MG63 (cell line): ENCODE results near the gene RNF114. TPM values are rescaled to one million over a fixed set of nuclear protein-coding genes. Genes with fewer than 3 reads are reported as not detected.

Experiments
- DNase-seq: peaks from one replicate; pipeline ENCODE4 v3.0.0-alpha.2; 2020
- H3K27me3 ChIP-seq: fragments of 250-450 bp; sonication (Bioruptor Pico); 2 replicates; pipeline ENCODE4 v1.5.1; 2020; ENCODE audit warnings: mild to moderate bottlenecking, moderate library complexity
- H3K36me3 ChIP-seq: fragments of 250-450 bp; sonication (Bioruptor Pico); 2 replicates; pipeline ENCODE4 v1.5.1; 2020; ENCODE audit warnings: mild to moderate bottlenecking, moderate library complexity
- H3K4me3 ChIP-seq: fragments of 250-450 bp; sonication (Bioruptor Pico); 2 replicates; pipeline ENCODE4 v1.5.1; 2020; ENCODE audit warnings: mild to moderate bottlenecking, moderate library complexity
- H3K9me3 ChIP-seq: fragments of 250-450 bp; sonication (Bioruptor Pico); 2 replicates; pipeline ENCODE4 v1.5.1; 2020; ENCODE audit warnings: mild to moderate bottlenecking, moderate library complexity
- total RNA-seq: library from RNA; depleted of rRNA; stranded (reverse); fragments of >200 nt; shearing (Covaris generic); gene quantifications from 2 replicates; pipeline ENCODE4 v1.2.3, GENCODE V29; 2014; ENCODE audit warnings: low replicate concordance; rRNA removed

The RNF114 gene, protein sequence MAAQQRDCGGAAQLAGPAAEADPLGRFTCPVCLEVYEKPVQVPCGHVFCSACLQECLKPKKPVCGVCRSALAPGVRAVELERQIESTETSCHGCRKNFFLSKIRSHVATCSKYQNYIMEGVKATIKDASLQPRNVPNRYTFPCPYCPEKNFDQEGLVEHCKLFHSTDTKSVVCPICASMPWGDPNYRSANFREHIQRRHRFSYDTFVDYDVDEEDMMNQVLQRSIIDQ
- total RNA-seq, result 86.6 and 89.6 TPM in 2 replicates

DNA sequence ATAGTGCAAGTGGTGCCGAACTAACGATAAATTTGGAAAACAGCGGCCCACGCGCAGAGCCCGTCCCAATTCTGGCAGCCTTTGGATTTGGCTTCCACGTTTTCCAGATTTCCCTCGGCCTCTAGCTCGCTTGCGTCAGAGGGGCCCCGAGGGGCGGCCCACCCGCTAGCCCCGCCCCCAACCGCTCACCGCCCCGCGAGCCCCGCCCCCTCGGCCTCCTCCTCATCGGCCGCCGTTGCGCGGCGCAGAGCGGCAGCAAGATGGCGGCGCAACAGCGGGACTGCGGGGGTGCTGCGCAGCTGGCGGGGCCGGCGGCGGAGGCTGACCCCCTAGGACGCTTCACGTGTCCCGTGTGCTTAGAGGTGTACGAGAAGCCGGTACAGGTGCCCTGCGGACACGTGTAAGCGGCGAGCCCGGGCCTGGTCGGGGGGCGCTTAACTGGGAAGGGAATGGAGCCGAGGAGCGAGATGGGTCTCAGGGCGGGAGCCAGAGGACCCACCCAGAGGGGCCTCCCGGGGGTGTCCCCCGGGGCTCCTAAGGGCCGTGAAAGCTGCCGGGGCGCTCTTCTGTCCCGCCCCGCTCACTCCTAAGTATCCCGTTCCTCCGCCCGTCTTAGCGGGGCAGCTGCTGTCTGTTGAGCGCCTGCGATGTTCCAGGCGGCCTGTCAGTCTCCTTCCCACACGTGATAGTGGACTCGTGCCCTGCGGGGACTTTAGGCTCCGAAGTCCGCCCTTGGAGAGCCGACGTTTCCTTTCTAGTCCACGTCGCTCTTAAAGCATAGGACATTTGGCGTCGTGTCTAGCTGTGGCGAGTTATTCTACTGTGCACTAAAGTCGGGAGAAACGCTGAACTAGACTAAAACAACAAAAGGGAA is at the start of gene RNF114:
RNF114 (plus strand) TSS at position 245 of the 874 bp plus-strand sequence; CDS start at position 261, 16 bp downstream.
- no peaks in the 10 kb centered on the region for H3K27me3 ChIP-seq

DNA sequence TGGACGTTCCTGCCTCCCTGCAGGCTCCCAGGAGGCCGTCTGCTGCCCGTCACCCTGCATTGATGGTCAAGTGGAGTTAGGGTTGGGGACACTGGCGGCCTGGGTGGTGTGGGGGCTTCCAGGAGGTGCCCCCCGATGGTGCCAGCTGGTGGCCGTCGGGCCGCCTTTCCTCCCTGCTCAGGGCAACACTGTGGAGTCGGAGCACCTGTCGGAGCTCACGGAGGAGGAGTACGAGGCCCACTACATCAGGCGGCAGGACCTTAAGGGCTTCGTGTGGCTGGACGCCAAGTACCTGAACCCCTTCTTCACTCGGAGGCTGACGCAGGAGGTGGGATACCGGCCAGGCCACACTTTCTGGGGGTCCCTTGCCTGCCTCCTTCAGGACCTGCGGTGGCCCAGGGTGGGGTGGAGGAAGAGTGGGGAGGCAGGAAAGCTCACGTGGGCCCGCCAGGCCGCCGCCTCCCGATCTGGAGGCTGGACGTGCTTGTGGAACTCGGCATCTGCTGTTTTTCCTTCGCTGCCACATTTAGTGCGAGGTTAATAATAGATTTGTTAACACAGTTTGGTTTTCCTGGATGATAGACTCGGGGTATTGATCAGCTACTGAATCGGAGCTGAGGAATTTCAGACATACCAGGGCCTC is 49.5 kb upstream of the RNF114 start:
- no peak for DNase-seq
- Histone ChIP-seq H3K36me3 (peaks cover 41% of the 10 kb centered on the region), H3K9me3 (no peaks in the 10 kb centered on the region), H3K4me3 (no peak overlapping the region), H3K27me3 (no peaks in the 10 kb centered on the region)

More for the DNA sequence above, at the start of gene RNF114:
- Histone ChIP-seq H3K4me3 (peak within 1 kb of the TSS; percentile 99), H3K36me3 (peaks cover 40% of the 10 kb centered on the region), H3K9me3 (no peaks in the 10 kb centered on the region)
- DNase-seq, result peak; percentile 89

DNA sequence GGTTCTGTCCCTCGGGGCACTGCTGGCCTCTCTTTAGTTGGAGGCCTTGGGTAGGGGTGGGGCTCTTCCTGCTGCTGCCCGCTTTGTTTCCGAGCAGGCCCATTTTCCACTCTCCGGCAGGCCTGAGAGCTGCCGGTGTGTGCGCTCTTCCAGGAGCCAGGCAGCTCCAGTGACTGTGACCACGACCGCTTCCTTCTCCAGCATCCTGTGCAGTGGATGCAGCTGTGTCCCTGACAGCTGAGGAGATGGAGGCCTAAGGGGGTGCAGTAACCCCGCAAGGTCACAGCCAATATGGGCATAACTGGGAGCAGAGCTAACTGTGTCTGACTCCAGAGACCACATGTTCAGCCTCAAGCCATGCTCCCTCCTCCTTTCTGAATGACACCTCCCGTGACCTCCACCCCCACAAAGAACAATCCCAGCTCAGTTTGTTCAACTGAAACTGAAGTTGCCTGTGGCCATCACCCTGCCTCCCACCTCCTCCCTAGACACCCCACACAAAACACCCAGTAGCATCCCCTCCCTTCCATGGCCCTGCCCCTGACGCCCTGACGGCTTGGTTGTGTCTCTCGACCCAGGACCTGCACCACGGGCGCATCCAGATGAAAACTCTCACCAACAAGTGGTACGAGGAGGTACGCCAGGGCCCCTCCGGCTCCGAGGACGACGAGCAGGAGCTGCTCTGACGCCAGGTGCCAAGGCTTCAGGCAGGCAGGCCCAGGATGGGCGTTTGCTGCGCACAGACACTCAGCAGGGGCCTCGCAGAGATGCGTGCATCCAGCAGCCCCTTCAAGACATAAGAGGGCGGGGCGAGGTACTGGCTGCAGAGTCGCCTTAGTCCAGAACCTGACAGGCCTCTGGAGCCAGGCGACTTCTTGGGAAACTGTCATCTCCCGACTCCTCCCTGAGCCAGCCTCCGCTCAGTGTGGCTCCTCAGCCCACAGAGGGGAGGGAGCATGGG is 48.7 kb upstream of the RNF114 start:
- peaks cover 41% of the 10 kb centered on the region for H3K36me3 ChIP-seq
- DNase-seq, result no peak
- no peaks in the 10 kb centered on the region for H3K9me3 ChIP-seq
- no peak overlapping the region for H3K4me3 ChIP-seq
- no peaks in the 10 kb centered on the region for H3K27me3 ChIP-seq

DNA sequence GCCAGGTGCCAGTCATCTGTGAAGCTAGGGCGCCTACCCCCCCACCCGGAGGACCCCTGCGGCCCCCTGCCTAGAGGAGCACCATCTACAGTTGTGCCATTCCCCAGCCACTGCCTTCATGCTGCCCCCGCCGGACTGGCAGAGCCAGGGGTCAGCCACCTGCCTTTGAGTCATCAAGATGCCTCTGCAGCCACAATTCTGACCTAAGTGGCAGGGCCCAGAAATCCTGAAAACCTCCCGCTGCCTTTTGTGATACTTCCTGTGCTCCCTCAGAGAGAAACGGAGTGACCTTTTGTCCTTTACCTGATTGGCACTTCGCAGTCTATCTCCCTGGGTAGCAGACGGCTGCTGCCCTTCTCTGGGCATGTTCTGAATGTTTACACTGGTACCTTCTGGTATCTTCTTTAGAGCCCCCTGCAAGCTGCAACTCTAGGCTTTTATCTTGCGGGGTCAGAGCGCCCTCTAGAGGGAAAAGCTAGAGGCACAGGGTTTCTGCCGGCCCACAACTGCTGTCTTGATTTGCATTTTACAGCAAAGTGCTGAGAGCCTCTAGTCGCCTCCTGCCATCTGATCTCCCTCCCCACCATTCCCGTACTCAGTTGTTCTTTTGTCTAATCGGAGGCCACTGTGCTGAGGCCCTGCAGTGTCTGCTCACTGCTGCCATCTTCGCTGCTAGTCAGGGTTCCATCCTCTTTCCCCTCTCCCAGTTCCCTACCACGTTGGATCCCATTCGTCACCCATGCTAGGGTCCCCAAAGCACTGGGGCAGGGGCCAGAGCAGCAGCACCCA is 47.8 kb upstream of the RNF114 start:
- no peaks in the 10 kb centered on the region for H3K9me3 ChIP-seq
- no peak for DNase-seq
- H3K27me3 ChIP-seq, result no peaks in the 10 kb centered on the region
- no peak overlapping the region for H3K4me3 ChIP-seq
- peaks cover 36% of the 10 kb centered on the region for H3K36me3 ChIP-seq

DNA sequence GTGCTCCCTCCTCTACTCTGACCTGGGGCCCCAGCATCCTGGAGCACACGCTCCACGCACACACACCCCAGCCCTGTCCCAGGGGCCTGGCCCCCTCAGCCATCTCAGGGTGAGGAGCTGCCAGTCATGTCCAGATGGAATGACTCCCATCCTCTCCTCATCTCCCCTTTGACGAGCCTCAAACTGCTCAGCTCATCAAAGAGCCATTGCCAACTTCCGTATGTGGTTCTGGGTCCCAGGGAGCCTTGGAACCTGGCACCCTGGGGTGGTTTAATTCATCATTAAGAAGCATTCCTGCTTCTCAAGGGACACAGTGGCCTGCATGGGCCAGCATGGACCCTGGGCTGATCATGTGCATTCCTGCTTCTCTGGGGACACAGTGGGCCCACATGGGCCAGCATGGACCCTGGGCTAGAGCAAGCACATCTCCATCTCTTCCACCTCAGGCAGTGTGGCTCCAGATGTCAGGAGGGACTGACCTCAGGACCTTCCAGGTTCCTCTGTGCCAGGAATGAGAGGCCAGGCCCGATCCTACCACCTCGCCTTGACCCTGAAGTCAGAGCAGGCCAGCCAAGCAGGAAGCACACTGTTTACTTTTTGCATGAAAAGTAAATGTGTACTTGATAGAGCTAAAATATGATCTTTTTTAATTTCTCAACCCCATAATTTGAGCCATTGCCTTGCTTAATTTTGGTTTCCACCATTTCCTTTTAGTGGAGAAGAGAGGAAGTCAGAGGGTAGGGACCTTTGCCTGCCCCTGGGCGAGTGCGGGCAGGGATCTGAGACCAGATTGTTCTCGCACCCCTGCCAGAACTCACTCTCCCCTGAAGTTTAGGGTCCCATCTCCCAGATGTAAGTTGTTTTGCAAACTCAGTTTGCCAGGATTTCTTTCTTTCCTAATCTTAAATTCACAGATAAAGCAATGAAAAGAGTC is 46.9 kb upstream of the RNF114 start:
- no peaks in the 10 kb centered on the region for H3K9me3 ChIP-seq
- no peaks in the 10 kb centered on the region for H3K27me3 ChIP-seq
- H3K36me3 ChIP-seq, result peaks cover 30% of the 10 kb centered on the region
- DNase-seq, result no peak
- no peak overlapping the region for H3K4me3 ChIP-seq

DNA sequence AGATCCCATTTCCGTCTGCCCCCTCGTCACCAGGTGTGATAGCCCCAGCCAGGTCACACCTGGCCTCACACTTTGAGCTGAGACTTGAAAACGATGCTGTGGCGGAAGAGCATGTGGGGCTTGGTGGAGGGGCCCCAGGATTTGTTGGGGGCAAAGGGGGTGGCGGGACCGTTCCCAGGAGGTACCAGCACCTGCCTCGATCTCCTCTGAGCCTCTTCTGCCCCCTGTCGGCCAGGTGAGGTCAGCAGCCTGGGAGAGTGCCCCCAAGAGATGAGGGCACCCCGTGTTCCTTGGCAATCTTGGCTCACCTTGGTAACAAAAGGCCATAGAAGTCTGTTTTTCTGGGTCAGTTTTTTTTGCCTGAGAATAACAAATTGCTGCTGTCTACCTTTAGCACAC is 46.3 kb upstream of the RNF114 start:
- DNase-seq, result no peak
- Histone ChIP-seq H3K36me3 (peaks cover 26% of the 10 kb centered on the region), H3K9me3 (no peaks in the 10 kb centered on the region), H3K4me3 (no peak overlapping the region), H3K27me3 (no peaks in the 10 kb centered on the region)

DNA sequence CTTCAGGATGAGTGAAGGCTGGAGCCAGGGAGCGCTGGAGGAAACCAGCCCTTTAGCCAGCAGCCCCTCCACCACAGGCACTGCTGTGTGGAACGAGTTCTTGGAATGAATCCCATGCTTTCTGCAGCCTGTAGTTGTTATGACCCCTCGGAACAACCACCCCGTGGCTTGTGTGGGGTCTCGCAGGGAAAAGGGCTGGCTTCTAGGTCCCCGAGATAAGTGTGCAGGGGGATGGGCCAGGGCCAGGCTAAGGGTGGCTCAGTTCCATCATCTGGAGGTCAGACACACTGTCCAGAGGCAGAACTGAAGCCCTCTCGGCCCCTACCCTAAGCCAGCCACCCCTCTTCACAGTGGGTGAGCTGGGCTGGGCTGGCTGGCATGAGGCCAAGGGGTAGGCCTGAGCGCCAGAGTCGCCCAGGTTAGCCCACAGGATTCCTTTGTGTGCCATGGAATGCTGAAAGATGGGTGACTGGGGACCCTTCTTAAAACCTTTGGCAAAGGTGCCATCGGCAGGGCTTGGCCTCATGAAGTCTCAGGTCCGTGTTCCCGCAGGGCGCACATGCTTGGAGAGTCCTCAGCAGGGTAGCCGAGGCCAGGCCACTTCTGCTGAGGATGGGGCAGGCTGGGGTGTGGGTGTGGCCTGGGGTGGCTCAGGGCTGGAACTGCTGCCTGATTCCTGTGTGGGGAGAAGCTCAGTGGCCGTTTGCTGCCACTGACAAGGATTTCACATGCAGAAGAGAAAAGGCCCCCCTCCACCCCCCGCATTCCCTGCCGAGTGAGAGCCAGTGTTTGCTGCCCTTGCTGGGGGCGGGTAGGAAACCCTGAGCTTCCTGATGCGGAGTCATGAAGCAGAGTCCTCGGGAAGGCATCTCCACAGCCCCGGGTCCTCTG is 45.5 kb upstream of the RNF114 start:
- no peak for DNase-seq
- Histone ChIP-seq H3K27me3 (no peaks in the 10 kb centered on the region), H3K36me3 (peaks cover 21% of the 10 kb centered on the region), H3K4me3 (no peak overlapping the region), H3K9me3 (no peaks in the 10 kb centered on the region)

DNA sequence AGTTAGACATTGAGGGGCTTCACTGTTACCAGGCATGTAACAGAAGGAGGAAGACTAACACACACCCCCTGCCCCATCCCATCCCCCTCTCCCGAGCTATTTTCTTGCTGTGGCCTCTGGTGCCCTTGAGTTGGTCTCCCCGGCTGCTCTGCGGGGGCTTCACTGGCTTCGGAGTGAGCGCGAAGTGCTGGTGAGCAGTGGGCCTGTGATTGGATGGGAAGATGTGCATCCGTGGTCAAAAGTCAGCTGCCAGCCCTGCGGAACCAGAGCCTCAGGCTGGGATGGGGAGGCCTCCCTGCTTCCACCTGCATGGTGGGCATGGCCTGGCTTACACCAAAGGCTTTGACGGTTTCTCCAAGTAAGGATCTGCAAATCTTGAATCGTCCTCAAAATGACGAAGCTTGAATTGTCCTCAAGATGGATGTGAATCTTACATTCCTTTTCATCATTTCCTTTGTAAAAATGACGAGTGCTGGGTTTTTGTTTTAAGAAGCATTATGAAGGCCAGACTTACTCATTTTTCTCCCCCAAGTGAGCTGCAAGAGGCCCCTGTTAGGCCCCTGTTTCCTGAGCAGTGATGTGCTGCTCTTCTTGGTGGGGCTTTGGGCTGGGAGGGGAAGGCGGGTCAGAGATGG is 44.6 kb upstream of the RNF114 start:
- no peak for DNase-seq
- Histone ChIP-seq H3K36me3 (peaks cover 21% of the 10 kb centered on the region), H3K4me3 (no peak overlapping the region), H3K27me3 (no peaks in the 10 kb centered on the region), H3K9me3 (no peaks in the 10 kb centered on the region)

DNA sequence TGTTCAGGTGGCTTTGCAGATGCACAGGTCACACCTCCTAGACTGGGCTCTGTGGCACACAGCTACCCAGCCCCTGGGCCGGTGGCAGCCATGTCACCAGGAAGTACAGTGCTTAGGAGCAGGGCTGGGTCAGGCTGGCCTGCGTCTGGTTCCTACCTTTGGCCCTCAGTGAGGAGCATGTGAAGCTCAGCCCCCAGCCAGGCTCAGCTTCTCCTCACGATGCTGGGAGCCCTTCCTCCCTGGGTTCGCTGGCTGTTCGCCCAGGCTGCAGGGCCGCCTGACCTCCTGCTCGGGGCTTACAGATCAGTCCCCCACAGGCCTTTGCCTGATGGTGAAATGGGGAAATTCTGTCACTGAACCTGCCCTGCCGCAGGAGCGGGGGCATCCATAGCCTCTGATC is 43.9 kb upstream of the RNF114 start:
- H3K27me3 ChIP-seq, result no peaks in the 10 kb centered on the region
- DNase-seq, result no peak
- H3K4me3 ChIP-seq, result no peak overlapping the region
- peaks cover 21% of the 10 kb centered on the region for H3K36me3 ChIP-seq
- no peaks in the 10 kb centered on the region for H3K9me3 ChIP-seq

DNA sequence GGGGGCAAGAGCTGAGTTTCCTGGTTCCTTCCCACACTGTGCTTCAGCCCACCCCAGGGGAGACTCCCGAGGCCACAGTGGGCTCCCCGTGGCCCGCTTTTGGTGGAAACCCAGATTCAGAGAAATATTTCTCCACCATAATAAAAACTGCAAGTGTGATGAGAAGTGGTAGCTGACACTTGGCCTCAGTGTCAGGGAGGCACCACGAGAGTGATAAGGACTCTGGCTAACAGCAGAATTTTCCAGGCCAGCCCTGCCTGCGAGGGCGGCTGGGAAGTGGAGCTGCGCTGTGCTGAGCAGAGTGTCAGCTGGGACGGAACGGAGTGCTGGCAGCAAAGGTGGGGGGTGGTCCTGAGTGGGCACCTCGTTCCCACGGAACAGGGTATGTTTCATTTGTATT is 43.4 kb upstream of the RNF114 start:
- no peaks in the 10 kb centered on the region for H3K27me3 ChIP-seq
- no peak overlapping the region for H3K4me3 ChIP-seq
- H3K36me3 ChIP-seq, result peaks cover 21% of the 10 kb centered on the region
- peaks cover 4% of the 10 kb centered on the region for H3K9me3 ChIP-seq
- no peak for DNase-seq

DNA sequence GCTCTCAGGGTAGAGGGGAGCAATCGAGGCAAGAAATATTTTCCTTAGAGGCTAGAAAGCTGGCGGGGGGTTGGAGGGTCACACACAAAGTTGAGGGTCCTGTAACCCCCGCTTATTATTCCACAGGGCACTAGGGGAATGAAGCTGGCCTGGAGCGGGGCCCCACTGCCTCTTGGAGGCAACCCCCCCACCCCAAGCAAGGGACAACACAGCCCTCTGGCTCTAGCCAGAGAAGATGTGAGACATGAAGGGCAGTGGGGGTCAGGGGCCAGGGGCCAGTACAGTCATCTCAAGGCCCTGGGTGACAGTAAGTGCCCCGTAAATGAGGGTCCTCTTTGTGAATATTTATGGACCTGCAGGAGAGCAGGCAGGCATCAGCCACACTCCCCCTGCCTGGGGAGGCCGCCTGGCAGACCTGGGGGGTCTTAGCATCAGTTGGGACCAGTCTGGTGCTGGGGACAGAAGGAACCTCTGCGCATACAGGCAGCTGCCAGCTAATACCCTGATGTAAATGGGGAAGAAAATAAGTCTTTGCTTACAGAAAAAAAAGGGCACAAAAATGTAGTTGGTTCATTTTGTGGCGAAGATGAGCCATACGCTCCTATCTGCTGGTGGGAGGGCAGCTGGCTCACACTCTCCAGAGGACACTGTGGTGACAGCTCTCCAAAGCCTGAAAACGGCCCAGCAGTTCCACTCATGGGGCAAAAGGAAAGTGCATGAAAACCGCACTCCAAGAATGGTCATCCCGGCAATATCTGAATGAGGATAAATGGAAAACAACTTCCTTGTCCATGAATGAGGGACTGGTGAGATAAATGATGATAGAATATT is 42.7 kb upstream of the RNF114 start:
- Histone ChIP-seq H3K4me3 (no peak overlapping the region), H3K9me3 (peaks cover 4% of the 10 kb centered on the region), H3K36me3 (peaks cover 15% of the 10 kb centered on the region), H3K27me3 (no peaks in the 10 kb centered on the region)
- DNase-seq, result no peak

DNA sequence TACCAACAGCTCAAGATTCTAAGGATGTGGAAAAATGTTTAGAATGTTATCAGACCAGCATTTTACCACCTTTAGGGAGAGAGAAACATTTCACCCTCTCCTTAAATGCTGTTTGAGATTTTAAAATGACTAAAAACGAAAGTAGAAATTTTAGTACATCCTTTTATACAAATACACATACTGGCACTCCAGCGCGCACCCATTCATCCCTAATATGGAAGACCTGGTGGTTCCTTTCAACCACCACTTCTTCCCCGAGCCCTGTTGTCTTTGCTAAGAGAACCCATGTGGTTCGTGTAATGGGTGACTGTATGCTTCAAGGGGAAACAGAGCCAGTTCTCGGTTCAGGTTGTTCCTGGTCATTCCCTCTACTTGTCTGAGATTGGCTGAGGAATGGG is 42.1 kb upstream of the RNF114 start:
- no peak for DNase-seq
- Histone ChIP-seq H3K36me3 (peaks cover 10% of the 10 kb centered on the region), H3K4me3 (no peak overlapping the region), H3K27me3 (no peaks in the 10 kb centered on the region), H3K9me3 (peaks cover 4% of the 10 kb centered on the region)
